PFSK-1 (cell line): ENCODE measurements around the gene BATF3.

ENCODE experiments used
- POLR2AphosphoS5 ChIP-seq: IDR thresholded peaks from 2 replicates; pipeline ENCODE4 v1.6.1; 2012; ENCODE audit warnings: low read depth, mild to moderate bottlenecking, control low read depth, low read length, moderate library complexity
- TAF1 ChIP-seq: IDR thresholded peaks from 2 replicates; pipeline ENCODE4 v1.6.1; 2012; ENCODE audit warnings: low read length, control low read depth, borderline replicate concordance; ENCODE audit not compliant: insufficient read depth

DNA sequence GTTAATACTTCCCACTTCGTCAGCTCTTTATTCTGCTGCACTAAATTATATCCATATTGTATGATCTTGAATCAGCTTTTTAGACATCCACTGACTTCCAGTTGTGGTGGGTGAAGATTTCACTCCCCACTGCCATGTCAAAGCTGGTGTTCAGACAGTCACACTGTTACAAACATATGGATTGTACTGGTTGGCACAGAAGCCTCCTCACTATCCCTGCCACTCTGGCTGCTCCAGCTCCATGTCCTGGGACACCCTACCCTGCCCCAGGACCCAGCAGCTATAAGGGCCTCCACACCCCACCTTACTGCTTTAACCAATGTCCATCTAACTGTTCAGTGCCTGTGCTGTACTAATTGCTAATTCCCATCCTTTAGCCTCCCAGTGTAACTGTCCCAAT lies 32.0 kb upstream of the BATF3 start:
- TF ChIP-seq TAF1: no peak
- TF ChIP-seq POLR2AphosphoS5: no peak
